Measurements from ENCODE around the gene MTTP. TPM values are rescaled to one million over a fixed set of nuclear protein-coding genes. Genes with fewer than 3 reads are reported as not detected.

Gene MTTP
- total RNA-seq, 2 donors from 2014 or later = 0.51 to 1.1 TPM

- H3K4me3 ChIP-seq = no peak overlapping the region
- H3K36me3 ChIP-seq = no peaks in the 10 kb centered on the region
- DNase-seq (ENCODE audit: low spot score) = no peak
- H3K4me1 ChIP-seq = peaks cover 0 to 31% of the 10 kb centered on the region in 2 donors
- no peaks in the 10 kb centered on the region for H3K27me3 ChIP-seq
- H3K9me3 ChIP-seq = no peaks in the 10 kb centered on the region
- peak overlapping the region; percentile 31 to 79 for H3K27ac ChIP-seq
- no peak for TF ChIP-seq CTCF (IDR thresholded peaks at IDR 0.05)
Measured at GRCh38 chr4:99658666-99659065, 84.0 kb downstream of the MTTP start.

- peak overlapping the region; percentile 32 to 73 for H3K27ac ChIP-seq
- no peaks in the 10 kb centered on the region for H3K9me3 ChIP-seq
- no peaks in the 10 kb centered on the region for H3K36me3 ChIP-seq
- TF ChIP-seq CTCF (IDR thresholded peaks at IDR 0.05) = no peak
- no peak for DNase-seq (ENCODE audit: low spot score)
- H3K4me3 ChIP-seq = no peak overlapping the region
- no peaks in the 10 kb centered on the region for H3K27me3 ChIP-seq
- peaks cover 0 to 20% of the 10 kb centered on the region in 2 donors for H3K4me1 ChIP-seq
Measured at GRCh38 chr4:99661907-99662306, 87.3 kb downstream of the MTTP start.

- Histone ChIP-seq H3K9me3 (no peaks in the 10 kb centered on the region), H3K27me3 (no peaks in the 10 kb centered on the region), H3K4me1 (peaks cover 0 to under 1% of the 10 kb centered on the region in 2 donors), H3K27ac (peak overlapping the region in 1 of 2 donors; percentile 19), H3K4me3 (no peak overlapping the region), H3K36me3 (no peaks in the 10 kb centered on the region)
- TF ChIP-seq CTCF (IDR thresholded peaks at IDR 0.05) = no peak
- no peak for DNase-seq (ENCODE audit: low spot score)
Measured at GRCh38 chr4:99664716-99665115, 90.1 kb downstream of the MTTP start.

- no peak for DNase-seq (ENCODE audit: low spot score)
- TF ChIP-seq CTCF (IDR thresholded peaks at IDR 0.05) = no peak
- Histone ChIP-seq H3K4me3 (no peak overlapping the region), H3K27ac (peak overlapping the region in 1 of 2 donors; percentile 19), H3K4me1 (peaks cover 0 to 8% of the 10 kb centered on the region in 2 donors), H3K36me3 (no peaks in the 10 kb centered on the region), H3K9me3 (no peaks in the 10 kb centered on the region), H3K27me3 (no peaks in the 10 kb centered on the region)
Measured at GRCh38 chr4:99665983-99666382, 91.4 kb downstream of the MTTP start.

GRCh38 chr4:99668472-99668871 lies 93.8 kb downstream of the MTTP start:
- no peaks in the 10 kb centered on the region for H3K27me3 ChIP-seq
- no peak overlapping the region for H3K4me3 ChIP-seq
- peak overlapping the region in 1 of 2 donors; percentile 44 for H3K27ac ChIP-seq
- no peak for DNase-seq (ENCODE audit: low spot score)
- H3K4me1 ChIP-seq = peaks cover 0 to 10% of the 10 kb centered on the region in 2 donors
- no peak for TF ChIP-seq CTCF (IDR thresholded peaks at IDR 0.05)
- H3K9me3 ChIP-seq = peaks cover 0 to 19% of the 10 kb centered on the region in 2 donors
- no peaks in the 10 kb centered on the region for H3K36me3 ChIP-seq

- TF ChIP-seq CTCF (IDR thresholded peaks at IDR 0.05) = no peak
- Histone ChIP-seq H3K36me3 (no peaks in the 10 kb centered on the region), H3K4me1 (peaks cover 0 to 10% of the 10 kb centered on the region in 2 donors), H3K27me3 (no peaks in the 10 kb centered on the region), H3K9me3 (peaks cover 0 to 25% of the 10 kb centered on the region in 2 donors), H3K4me3 (no peak overlapping the region), H3K27ac (peak overlapping the region in 1 of 2 donors; percentile 44)
- DNase-seq (ENCODE audit: low spot score) = no peak
Measured at GRCh38 chr4:99669084-99669483, 94.5 kb downstream of the MTTP start.
